A673 (cell line): ENCODE data around the gene OSGIN1. TPM values are rescaled to one million over a fixed set of nuclear protein-coding genes. Genes with fewer than 3 reads are reported as not detected.
A peak's percentile ranks its signal among the peaks of the same experiment; 100 is the strongest.

Experiments used
- BruUV-seq: library from RNA; stranded (reverse); fragments of 400-500 nt; replicated peaks from 2 replicates; lab custom pipeline; 2021; lab: Mats Ljungman, UMichigan
- CTCF ChIA-PET: fragments of 300-600 bp; sonication (Branson Sonifier 250); formaldehyde crosslinking; loops from one replicate; lab custom pipeline; 2022; ENCODE audit warnings: antibody characterized with exemption; lab: Charles Lee
- POLR2A ChIA-PET: fragments of 300-600 bp; sonication (Branson Sonifier 250); formaldehyde crosslinking; loops from one replicate; lab custom pipeline; 2022; ENCODE audit warnings: antibody characterized with exemption; ENCODE audit not compliant: low non-redundant PET; lab: Charles Lee
- DNase-seq: peaks from one replicate; pipeline ENCODE4 v3.0.0-alpha.2; 2015; ENCODE audit warnings: low spot score
- H3K27ac ChIP-seq: fragments of 200-600 bp; sonication (generic); 2 replicates; pipeline ENCODE4 v1.5.1; 2016; ENCODE audit warnings: mixed run types, low read depth, mild to moderate bottlenecking, mixed read lengths, antibody characterized with exemption, low read length; ENCODE audit not compliant: poor library complexity, severe bottlenecking
- H3K27me3 ChIP-seq: fragments of 200-600 bp; sonication (generic); replicated peaks from 2 replicates; pipeline ENCODE4 v1.6.1; 2017; ENCODE audit warnings: mixed run types, low read depth, mild to moderate bottlenecking, mixed read lengths, antibody characterized with exemption, low read length; ENCODE audit not compliant: insufficient read depth, poor library complexity
- H3K36me3 ChIP-seq: fragments of 200-600 bp; sonication (generic); 2 replicates; pipeline ENCODE4 v1.6.1; 2016; ENCODE audit warnings: mixed run types, mild to moderate bottlenecking, mixed read lengths, antibody characterized with exemption, low read length; ENCODE audit not compliant: insufficient read depth, poor library complexity, severe bottlenecking
- H3K4me1 ChIP-seq: fragments of 200-600 bp; sonication (generic); 2 replicates; pipeline ENCODE4 v1.6.1; 2017; ENCODE audit warnings: mixed run types, mild to moderate bottlenecking, mixed read lengths, antibody characterized with exemption, low read length; ENCODE audit not compliant: insufficient read depth, poor library complexity, severe bottlenecking
- H3K4me3 ChIP-seq: fragments of 200-600 bp; sonication (generic); 2 replicates; pipeline ENCODE4 v1.5.1; 2016; ENCODE audit warnings: low read depth, mixed run types, mild to moderate bottlenecking, mixed read lengths, low read length; ENCODE audit not compliant: poor library complexity, severe bottlenecking
- H3K9me3 ChIP-seq: fragments of 200-600 bp; sonication (generic); 2 replicates; pipeline ENCODE4 v1.6.1; 2016; ENCODE audit warnings: mixed run types, low read depth, mild to moderate bottlenecking, mixed read lengths, antibody characterized with exemption, low read length; ENCODE audit not compliant: poor library complexity, severe bottlenecking
- CTCF ChIP-seq: fragments of 300-800, 200-600 bp; sonication (generic); conservative IDR thresholded peaks from 2 replicates; pipeline ENCODE4 v1.5.1; 2017; ENCODE audit warnings: low read depth, mild to moderate bottlenecking, antibody characterized with exemption, low read length, moderate library complexity, mixed read lengths
- EZH2 ChIP-seq: fragments of 200-600 bp; sonication (generic); IDR thresholded peaks from 2 replicates; pipeline ENCODE4 v1.6.1; 2017; ENCODE audit warnings: borderline replicate concordance, low read depth, mild to moderate bottlenecking, mixed read lengths, antibody characterized with exemption, low read length; ENCODE audit not compliant: poor library complexity, severe bottlenecking
- intact Hi-C: fragments of 100-400 bp; cut with micrococcal nuclease; formaldehyde crosslinking; loops from one replicate; pipeline ENCODE4 v1.10.0; 2022; ENCODE audit not compliant: unreplicated experiment
- total RNA-seq: library from RNA; stranded (reverse); gene quantifications from 2 replicates; pipeline ENCODE4 v1.2.3, GENCODE V29; 2021

OSGIN1 gene
- total RNA-seq, 1 experiment from 2014 or later, result 2.4 TPM

DNA sequence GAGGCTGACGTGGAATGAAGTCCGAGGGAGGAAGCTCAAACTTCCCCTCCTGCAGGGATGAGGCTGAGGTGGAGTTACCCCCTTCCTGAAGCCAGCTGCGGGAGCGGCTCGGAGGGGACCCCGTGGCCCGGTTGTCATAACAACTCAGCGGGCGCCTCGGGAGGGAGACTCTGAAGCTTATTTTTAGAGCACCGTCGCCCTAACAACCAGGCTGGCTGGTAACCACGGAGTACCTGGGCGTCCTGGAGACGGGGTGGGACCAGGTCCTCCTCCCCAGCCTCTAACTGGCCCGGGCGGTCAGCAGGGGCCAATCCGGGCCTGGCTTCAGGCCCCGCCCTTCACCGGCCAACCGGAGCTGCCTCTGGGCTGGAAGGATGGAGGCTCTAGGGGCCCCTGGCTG, 42.7 kb downstream of the OSGIN1 start:
- Histone ChIP-seq H3K9me3 (no peaks in the 10 kb centered on the region), H3K4me3 (no peak overlapping the region), H3K27ac (no peak overlapping the region), H3K27me3 (no peaks in the 10 kb centered on the region), H3K36me3 (no peaks in the 10 kb centered on the region), H3K4me1 (no peaks in the 10 kb centered on the region)
- CTCF ChIA-PET, result no interaction called here
- no peak for TF ChIP-seq EZH2
- TF ChIP-seq CTCF, result no peak
- POLR2A ChIA-PET, result no interaction called here
- intact Hi-C loops, result no loop called here
- DNase-seq, result no peak
- BruUV-seq, result no TSS peak

DNA sequence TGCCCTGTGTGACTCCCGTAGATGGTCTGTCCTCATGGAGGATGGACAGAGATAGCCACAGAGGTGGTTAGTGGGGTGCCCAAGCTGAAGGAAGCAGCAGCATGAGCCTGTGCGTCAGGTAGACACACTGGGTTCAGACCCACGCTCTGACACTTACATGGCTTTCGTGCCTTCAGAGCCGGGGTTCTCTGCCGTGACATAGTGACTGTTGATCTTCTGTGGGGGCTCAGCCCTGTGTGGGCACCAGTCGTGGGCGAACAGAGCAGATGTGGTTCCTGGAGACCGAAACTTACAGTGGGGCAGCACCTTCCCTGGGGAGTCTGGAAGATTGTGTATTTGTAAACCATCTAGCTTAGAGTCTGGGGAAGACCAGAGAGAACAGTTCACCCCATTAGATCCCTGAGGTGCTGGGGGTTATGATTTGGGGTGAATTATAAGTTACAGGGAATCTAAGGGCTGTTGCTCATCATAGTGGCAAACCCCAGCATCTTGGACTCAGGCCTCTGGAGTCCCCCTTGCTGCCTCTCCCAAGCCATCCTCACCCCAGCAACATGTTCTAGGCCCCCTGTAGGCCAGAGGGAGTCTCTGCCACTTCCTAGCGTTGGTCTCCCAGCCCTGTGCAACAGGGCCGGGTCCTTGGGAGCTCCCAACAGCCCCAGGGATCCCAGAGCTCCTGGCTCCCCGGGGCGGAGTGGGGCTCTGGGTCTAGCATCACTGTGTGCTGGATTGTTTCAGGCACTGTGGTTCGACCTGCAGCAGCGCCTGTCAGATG, 43.6 kb downstream of the OSGIN1 start:
- H3K9me3 ChIP-seq, result no peaks in the 10 kb centered on the region
- POLR2A ChIA-PET, result no interaction called here
- DNase-seq, result peak; percentile 33
- CTCF ChIA-PET, result no interaction called here
- no peaks in the 10 kb centered on the region for H3K36me3 ChIP-seq
- no peak overlapping the region for H3K27ac ChIP-seq
- H3K4me3 ChIP-seq, result no peak overlapping the region
- no peak for TF ChIP-seq EZH2
- peak; percentile 46 for TF ChIP-seq CTCF
- intact Hi-C loops, result no loop called here
- no peaks in the 10 kb centered on the region for H3K27me3 ChIP-seq
- BruUV-seq, result no TSS peak
- no peaks in the 10 kb centered on the region for H3K4me1 ChIP-seq

DNA sequence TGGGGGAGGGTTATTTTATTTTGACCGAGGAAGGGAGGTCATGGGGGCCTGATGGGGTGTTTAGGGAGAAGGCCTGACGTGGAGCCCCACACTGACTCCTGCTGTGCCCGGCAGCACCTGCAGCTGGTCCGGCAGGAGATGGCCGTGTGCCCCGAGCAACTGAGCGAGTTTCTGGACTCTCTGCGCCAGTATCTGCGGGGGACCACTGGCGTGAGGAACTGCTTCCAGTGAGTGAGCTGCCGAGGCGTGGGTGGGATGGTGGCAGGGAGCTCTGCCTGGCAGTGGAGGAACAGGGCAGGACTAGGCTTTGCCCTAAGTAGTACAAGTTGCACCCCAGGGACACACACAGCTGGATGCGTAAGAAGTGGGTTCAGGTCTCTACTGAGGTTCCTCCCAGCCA, 45.1 kb downstream of the OSGIN1 start:
- ChIA-PET CTCF (no interaction called here), POLR2A (no interaction called here)
- intact Hi-C loops, result no loop called here
- Histone ChIP-seq H3K9me3 (no peaks in the 10 kb centered on the region), H3K27ac (no peak overlapping the region), H3K4me3 (no peak overlapping the region), H3K36me3 (no peaks in the 10 kb centered on the region), H3K27me3 (no peaks in the 10 kb centered on the region), H3K4me1 (no peaks in the 10 kb centered on the region)
- no peak for DNase-seq
- BruUV-seq, result no TSS peak
- TF ChIP-seq EZH2, result no peak
- no peak for TF ChIP-seq CTCF
